ENCODE data around the gene CRABP2.

Gene CRABP2

GRCh38 chr1:156692925-156693847 is 12.2 kb downstream of the CRABP2 start:
- no peak overlapping the region for H3K27ac ChIP-seq
- no peak for TF ChIP-seq CTCF (IDR thresholded peaks at IDR 0.05)
- TF ChIP-seq ZFX (IDR thresholded peaks at IDR 0.05; ENCODE audit: borderline replicate concordance): no peak

DNA sequence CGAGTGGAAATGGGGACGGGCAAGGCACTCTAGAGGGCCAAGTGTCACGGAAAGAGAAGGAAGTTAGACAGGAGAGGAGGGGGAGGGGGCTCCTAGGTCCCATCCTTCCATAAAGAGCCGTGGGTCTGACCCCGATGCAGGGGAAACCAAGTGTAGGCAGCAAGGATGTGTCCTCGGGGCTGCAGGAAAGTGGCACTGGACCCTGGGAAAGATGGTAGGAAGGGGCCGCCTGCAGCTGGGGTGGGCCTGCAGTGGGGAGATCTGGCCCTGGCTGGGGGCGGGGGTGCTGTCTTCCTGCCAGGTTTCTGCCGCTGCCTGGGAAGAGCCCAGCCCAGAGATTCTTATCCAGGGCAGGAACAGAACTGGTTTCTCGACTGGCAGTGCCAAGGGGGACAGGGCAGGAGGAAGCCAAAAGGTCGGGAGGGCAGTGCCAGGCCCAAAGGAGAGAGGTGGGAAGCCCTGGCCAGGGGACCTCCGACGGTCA is 12.9 kb downstream of the CRABP2 start:
- no peak overlapping the region for H3K27ac ChIP-seq
- TF ChIP-seq ZFX (IDR thresholded peaks at IDR 0.05; ENCODE audit: borderline replicate concordance) (no peak), CTCF (IDR thresholded peaks at IDR 0.05) (no peak)

GRCh38 chr1:156691665-156692440 is 13.5 kb downstream of the CRABP2 start:
- TF ChIP-seq ZFX (IDR thresholded peaks at IDR 0.05; ENCODE audit: borderline replicate concordance) (no peak), CTCF (IDR thresholded peaks at IDR 0.05) (no peak)

GRCh38 chr1:156691191-156691590 is 14.2 kb downstream of the CRABP2 start:
- H3K27ac ChIP-seq: no peak overlapping the region
- TF ChIP-seq CTCF (IDR thresholded peaks at IDR 0.05): no peak
- TF ChIP-seq ZFX (IDR thresholded peaks at IDR 0.05; ENCODE audit: borderline replicate concordance): no peak

More at GRCh38 chr1:156691665-156692440, 13.5 kb downstream of the CRABP2 start:
- H3K27ac ChIP-seq: no peak overlapping the region

DNA sequence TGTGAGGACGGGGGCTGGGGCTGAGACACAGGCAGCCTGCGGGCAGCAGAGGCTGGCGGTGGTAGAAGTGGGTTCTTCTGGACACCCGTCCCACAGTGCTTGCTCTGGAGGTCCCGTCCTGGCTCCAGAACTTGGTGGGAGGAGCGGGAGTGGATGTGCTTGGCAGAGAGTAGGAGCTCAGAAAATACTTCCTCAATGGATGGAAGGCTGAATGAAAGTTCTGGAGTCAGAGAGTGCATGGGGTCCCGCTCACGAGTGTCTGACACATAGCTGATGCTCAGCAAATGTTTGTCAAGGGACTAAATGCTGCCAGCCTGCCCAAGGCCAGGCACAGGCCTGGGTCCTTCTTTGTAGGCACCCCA is 14.7 kb downstream of the CRABP2 start:
- no peak for TF ChIP-seq CTCF (IDR thresholded peaks at IDR 0.05)
- H3K27ac ChIP-seq: no peak overlapping the region

DNA sequence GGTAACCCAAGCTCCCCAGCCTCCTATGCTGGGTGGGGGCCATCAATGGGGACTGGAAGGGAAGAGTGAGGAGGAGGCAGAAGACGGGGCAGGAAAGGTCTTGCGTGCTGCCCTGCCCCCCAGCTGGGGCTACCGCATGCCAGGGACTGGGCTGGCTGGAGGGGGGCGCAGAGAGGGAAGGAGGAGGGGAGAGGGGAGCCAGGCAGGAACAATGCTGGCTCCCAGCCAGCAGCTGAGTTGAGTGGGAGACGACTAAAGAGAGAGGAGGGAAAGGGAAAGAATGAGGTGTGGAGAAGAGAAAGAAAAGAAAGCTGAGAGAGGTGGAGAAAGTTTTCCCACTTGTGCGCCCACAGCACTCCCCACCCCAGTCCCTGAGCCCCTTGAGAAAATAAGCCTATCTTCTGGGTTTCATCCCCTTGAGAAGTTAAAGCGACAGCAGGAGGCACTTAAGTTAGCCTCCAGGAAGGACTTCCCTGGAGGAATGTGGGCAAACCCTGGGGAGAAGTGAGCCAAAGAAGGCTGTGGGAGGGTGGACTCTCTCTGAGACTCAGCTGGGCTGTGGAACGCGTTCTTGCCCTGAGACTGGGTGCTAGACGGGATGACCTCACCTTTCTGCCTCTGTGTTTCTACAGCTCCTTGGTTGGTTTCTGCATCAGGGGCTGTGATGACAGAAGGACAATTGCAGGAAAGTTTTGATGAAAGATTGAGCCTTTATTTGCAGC is 15.3 kb downstream of the CRABP2 start:
- no peak overlapping the region for H3K27ac ChIP-seq
- no peak for TF ChIP-seq ZFX (IDR thresholded peaks at IDR 0.05; ENCODE audit: borderline replicate concordance)
- TF ChIP-seq CTCF (IDR thresholded peaks at IDR 0.05): no peak

Data from 22Rv1 (cell line).